Peyer's patch (tissue), 4 donors: ENCODE results near the gene IFT81. TPM values are rescaled to one million over a fixed set of nuclear protein-coding genes. Genes with fewer than 3 reads are reported as not detected.

Source experiments
- DNase-seq, 3 donors: peaks; one replicate each; pipeline ENCODE4 v3.0.0-alpha.2; 2017 to 2019
- H3K27ac ChIP-seq, 4 donors: fragments of 200-600 bp; sonication (generic); one replicate each; pipeline ENCODE4 v1.5.1; 2016 to 2019
- H3K27me3 ChIP-seq, 2 donors: fragments of 200-600 bp; sonication (generic); one replicate each; pipeline ENCODE4 v1.5.1; 2019
- H3K36me3 ChIP-seq, 3 donors: fragments of 200-600 bp; sonication (generic); one replicate each; pipeline ENCODE4 v1.5.1; 2016 to 2019
- H3K4me1 ChIP-seq, 4 donors: fragments of 200-600 bp; sonication (generic); one replicate each; pipeline ENCODE4 v1.5.1; 2016 to 2019
- H3K4me3 ChIP-seq, 4 donors: fragments of 200-600 bp; sonication (generic); 1 replicate in 3 of 4; 2 replicates in 1 of 4; pipeline ENCODE4 v1.5.1; 2016 to 2019; ENCODE audit warnings: mild to moderate bottlenecking in 1 of 4
- H3K9me3 ChIP-seq, 4 donors: fragments of 200-600 bp; sonication (generic); one replicate each; pipeline ENCODE4 v1.5.1; 2016 to 2019; ENCODE audit warnings: mild to moderate bottlenecking in 1 of 4
- CTCF ChIP-seq, 6 experiments: fragments of 450-650 bp in 4 of 6; fragments of 200-600 bp in 2 of 6; sonication (generic) in 1 of 6; IDR thresholded peaks; one replicate each; pipeline ENCODE4 v1.5.1; 2017 to 2019; ENCODE audit warnings: antibody characterized with exemption in 6 of 6, mild to moderate bottlenecking in 3 of 6, moderate library complexity in 1 of 6
- POLR2A ChIP-seq, 2 donors: fragments of 450-650 bp; IDR thresholded peaks; one replicate each; pipeline ENCODE4 v1.5.1; 2017; ENCODE audit warnings: antibody characterized with exemption in 2 of 2, mild to moderate bottlenecking in 2 of 2, moderate library complexity in 2 of 2
- total RNA-seq, 4 donors: library from RNA; depleted of rRNA; stranded (reverse); fragments of >200 nt; gene quantifications; one replicate each; pipeline ENCODE4 v1.1.0, GENCODE V29; 2016

The IFT81 gene
- total RNA-seq, 4 donors from 2014 or later: 2.5 to 20.6 (median 7.5) TPM

- DNase-seq: no peak
- H3K27me3 ChIP-seq: no peaks in the 10 kb centered on the region
- H3K9me3 ChIP-seq: no peaks in the 10 kb centered on the region
- no peaks in the 10 kb centered on the region for H3K36me3 ChIP-seq
- TF ChIP-seq POLR2A (IDR thresholded peaks at IDR 0.05) (no peak), CTCF (IDR thresholded peaks at IDR 0.05) (no peak)
- no peak overlapping the region for H3K4me3 ChIP-seq
- peaks cover 0 to 12% (median 2%) of the 10 kb centered on the region in 4 donors for H3K4me1 ChIP-seq
- peak overlapping the region in 2 of 4 donors; percentile 71 to 79 for H3K27ac ChIP-seq
Measured at GRCh38 chr12:110234331-110234751, 110.2 kb downstream of the IFT81 start.

GRCh38 chr12:110234755-110235154 lies 110.6 kb downstream of the IFT81 start:
- H3K4me1 ChIP-seq: peaks cover 0 to 12% (median 2%) of the 10 kb centered on the region in 4 donors
- no peaks in the 10 kb centered on the region for H3K9me3 ChIP-seq
- peak overlapping the region in 2 of 4 donors; percentile 71 to 79 for H3K27ac ChIP-seq
- no peak for TF ChIP-seq POLR2A (IDR thresholded peaks at IDR 0.05)
- no peak for TF ChIP-seq CTCF (IDR thresholded peaks at IDR 0.05)
- DNase-seq: no peak
- H3K36me3 ChIP-seq: no peaks in the 10 kb centered on the region
- no peaks in the 10 kb centered on the region for H3K27me3 ChIP-seq
- no peak overlapping the region for H3K4me3 ChIP-seq

- TF ChIP-seq POLR2A (IDR thresholded peaks at IDR 0.05) (no peak), CTCF (IDR thresholded peaks at IDR 0.05) (no peak)
- peak overlapping the region in 1 of 4 donors; percentile 71 for H3K27ac ChIP-seq
Measured at GRCh38 chr12:110235383-110235782, 111.2 kb downstream of the IFT81 start.

GRCh38 chr12:110243227-110243626 lies 119.1 kb downstream of the IFT81 start:
- Histone ChIP-seq H3K36me3 (no peaks in the 10 kb centered on the region), H3K4me1 (peaks cover 0 to 20% (median 4%) of the 10 kb centered on the region in 4 donors), H3K27me3 (no peaks in the 10 kb centered on the region), H3K4me3 (no peak overlapping the region), H3K9me3 (no peaks in the 10 kb centered on the region), H3K27ac (no peak overlapping the region)
- TF ChIP-seq POLR2A (IDR thresholded peaks at IDR 0.05) (no peak), CTCF (IDR thresholded peaks at IDR 0.05) (no peak)
- DNase-seq: no peak

More at GRCh38 chr12:110235383-110235782, 111.2 kb downstream of the IFT81 start:
- no peaks in the 10 kb centered on the region for H3K9me3 ChIP-seq
- H3K36me3 ChIP-seq: no peaks in the 10 kb centered on the region
- H3K4me3 ChIP-seq: no peak overlapping the region
- no peak for DNase-seq
- H3K27me3 ChIP-seq: no peaks in the 10 kb centered on the region
- H3K4me1 ChIP-seq: peaks cover 0 to 12% (median 2%) of the 10 kb centered on the region in 4 donors

- peaks cover 0 to 31% (median 7%) of the 10 kb centered on the region in 4 donors for H3K4me1 ChIP-seq
- H3K27me3 ChIP-seq: no peaks in the 10 kb centered on the region
- DNase-seq: no peak
- no peak overlapping the region for H3K27ac ChIP-seq
- H3K9me3 ChIP-seq: no peaks in the 10 kb centered on the region
- no peak for TF ChIP-seq CTCF (IDR thresholded peaks at IDR 0.05)
- TF ChIP-seq POLR2A (IDR thresholded peaks at IDR 0.05): no peak
- no peak overlapping the region for H3K4me3 ChIP-seq
- no peaks in the 10 kb centered on the region for H3K36me3 ChIP-seq
Measured at GRCh38 chr12:110244372-110244771, 120.2 kb downstream of the IFT81 start.

GRCh38 chr12:110244829-110245228 lies 120.7 kb downstream of the IFT81 start:
- no peak overlapping the region for H3K27ac ChIP-seq
- no peaks in the 10 kb centered on the region for H3K36me3 ChIP-seq
- TF ChIP-seq POLR2A (IDR thresholded peaks at IDR 0.05): no peak
- TF ChIP-seq CTCF (IDR thresholded peaks at IDR 0.05): no peak

More at GRCh38 chr12:110244829-110245228, 120.7 kb downstream of the IFT81 start:
- Histone ChIP-seq H3K4me1 (peaks cover 0 to 36% (median 7%) of the 10 kb centered on the region in 4 donors), H3K27me3 (no peaks in the 10 kb centered on the region), H3K4me3 (no peak overlapping the region), H3K9me3 (no peaks in the 10 kb centered on the region)
- no peak for DNase-seq
